ENCODE results near the gene LUM. TPM values are rescaled to one million over a fixed set of nuclear protein-coding genes. Genes with fewer than 3 reads are reported as not detected.

The LUM gene
- total RNA-seq, 1 donor from 2014 or later: 33.9 TPM

DNA sequence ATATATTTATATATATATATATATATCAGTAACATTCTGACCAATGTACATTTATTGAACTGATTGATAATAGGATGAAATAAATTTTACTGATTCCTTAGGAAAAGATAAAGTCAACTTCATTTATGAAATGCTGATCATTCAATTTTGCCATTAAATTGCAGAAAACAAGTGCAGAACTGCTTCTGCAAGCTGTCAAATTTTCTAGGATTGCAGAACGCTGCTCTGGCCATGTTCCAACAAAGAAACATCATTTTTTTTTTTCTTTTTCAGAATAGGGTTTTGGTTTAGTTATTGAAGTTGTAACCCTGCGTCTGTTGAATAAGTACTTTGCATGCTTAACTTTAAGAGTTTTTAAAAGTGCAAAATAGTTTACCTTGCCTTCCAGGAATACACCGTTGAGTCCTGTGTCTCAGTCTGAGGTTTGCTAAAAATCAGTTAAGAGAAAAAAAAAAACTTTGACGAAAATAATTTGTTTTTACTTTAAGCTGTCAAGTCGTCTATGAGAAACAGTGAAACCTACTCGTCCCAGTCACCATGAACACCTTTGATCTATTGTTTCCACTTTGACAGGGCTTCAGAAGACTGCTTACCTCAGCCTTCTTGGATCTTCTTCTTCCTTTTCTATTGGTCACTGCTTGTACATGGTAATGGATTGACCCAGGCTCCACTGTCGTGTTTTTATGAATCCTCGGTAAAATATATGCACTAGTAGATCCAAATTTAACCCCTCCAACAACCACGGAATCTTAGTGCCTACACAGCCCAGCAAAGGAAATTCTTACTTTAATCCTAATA, 53.7 kb downstream of the LUM start, which contains the start of gene KERA:
TSS of gene KERA (minus strand) at position 657 of the 798 bp plus-strand sequence. CDS start 1,743 bp downstream, outside the sequence.
- no peak within 1 kb of the TSS for H3K4me3 Mint-ChIP-seq
- no peaks in the 10 kb centered on the region for H3K27me3 Mint-ChIP-seq (ENCODE audit: low read depth)
- no peaks in the 10 kb centered on the region for H3K4me1 Mint-ChIP-seq
- no peak for DNase-seq (ENCODE audit: low read depth, low spot score)
- TF ChIP-seq, protein P1, sequence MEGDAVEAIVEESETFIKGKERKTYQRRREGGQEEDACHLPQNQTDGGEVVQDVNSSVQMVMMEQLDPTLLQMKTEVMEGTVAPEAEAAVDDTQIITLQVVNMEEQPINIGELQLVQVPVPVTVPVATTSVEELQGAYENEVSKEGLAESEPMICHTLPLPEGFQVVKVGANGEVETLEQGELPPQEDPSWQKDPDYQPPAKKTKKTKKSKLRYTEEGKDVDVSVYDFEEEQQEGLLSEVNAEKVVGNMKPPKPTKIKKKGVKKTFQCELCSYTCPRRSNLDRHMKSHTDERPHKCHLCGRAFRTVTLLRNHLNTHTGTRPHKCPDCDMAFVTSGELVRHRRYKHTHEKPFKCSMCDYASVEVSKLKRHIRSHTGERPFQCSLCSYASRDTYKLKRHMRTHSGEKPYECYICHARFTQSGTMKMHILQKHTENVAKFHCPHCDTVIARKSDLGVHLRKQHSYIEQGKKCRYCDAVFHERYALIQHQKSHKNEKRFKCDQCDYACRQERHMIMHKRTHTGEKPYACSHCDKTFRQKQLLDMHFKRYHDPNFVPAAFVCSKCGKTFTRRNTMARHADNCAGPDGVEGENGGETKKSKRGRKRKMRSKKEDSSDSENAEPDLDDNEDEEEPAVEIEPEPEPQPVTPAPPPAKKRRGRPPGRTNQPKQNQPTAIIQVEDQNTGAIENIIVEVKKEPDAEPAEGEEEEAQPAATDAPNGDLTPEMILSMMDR (conservative IDR thresholded peaks at IDR 0.05): no peak
- no peaks in the 10 kb centered on the region for H3K9me3 Mint-ChIP-seq
- no peak within 1 kb of the TSS for H3K27ac Mint-ChIP-seq (ENCODE audit: unreplicated experiment)
- no peaks in the 10 kb centered on the region for H3K36me3 Mint-ChIP-seq (ENCODE audit: low read depth)

DNA sequence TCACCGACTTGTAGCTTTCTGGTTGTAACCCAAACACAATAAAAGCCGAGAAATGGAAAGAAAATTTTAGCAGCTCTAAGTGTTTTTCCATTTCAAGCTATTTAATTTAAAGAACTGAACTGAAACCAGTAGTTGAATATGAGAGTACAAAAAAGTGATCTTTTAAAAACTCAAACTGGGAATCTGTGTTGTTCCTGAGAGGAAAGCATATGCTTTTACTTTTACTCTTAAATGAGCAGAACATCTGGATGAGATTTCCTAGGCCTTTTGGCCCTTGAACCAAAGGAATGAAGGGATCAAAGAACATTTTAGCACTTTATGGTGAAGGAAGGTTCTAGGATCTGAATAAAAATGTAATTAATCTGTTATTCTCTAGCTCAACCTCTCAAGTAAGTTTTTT, 54.8 kb downstream of the LUM start:
- no peak for DNase-seq (ENCODE audit: low read depth, low spot score)
- no peaks in the 10 kb centered on the region for H3K4me1 Mint-ChIP-seq
- H3K27ac Mint-ChIP-seq (ENCODE audit: unreplicated experiment): no peak overlapping the region
- H3K27me3 Mint-ChIP-seq (ENCODE audit: low read depth): no peaks in the 10 kb centered on the region
- H3K36me3 Mint-ChIP-seq (ENCODE audit: low read depth): no peaks in the 10 kb centered on the region
- TF ChIP-seq, protein P1 (conservative IDR thresholded peaks at IDR 0.05): no peak
- no peak overlapping the region for H3K4me3 Mint-ChIP-seq
- no peaks in the 10 kb centered on the region for H3K9me3 Mint-ChIP-seq

DNA sequence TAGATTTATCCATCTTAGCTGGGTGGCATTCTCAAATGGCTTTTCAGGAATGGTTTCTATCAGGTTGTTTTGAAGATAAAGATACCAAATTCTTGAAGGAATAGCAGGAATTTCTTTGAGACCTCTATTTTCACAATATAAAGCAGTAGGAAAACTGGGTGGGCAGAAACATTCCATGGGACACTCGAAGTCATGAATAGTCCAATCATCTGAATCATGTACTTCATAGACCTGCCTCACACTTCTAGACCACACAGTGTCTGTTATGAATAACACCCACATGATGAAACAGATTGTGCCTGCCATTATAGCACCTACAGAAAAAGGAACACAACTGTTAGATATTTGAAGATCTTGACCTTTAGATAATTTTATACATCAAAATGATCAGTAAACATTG, 55.3 kb downstream of the LUM start:
- no peaks in the 10 kb centered on the region for H3K9me3 Mint-ChIP-seq
- H3K36me3 Mint-ChIP-seq (ENCODE audit: low read depth): no peaks in the 10 kb centered on the region
- DNase-seq (ENCODE audit: low read depth, low spot score): no peak
- TF ChIP-seq, protein P1 (conservative IDR thresholded peaks at IDR 0.05): no peak
- H3K4me1 Mint-ChIP-seq: no peaks in the 10 kb centered on the region
- no peaks in the 10 kb centered on the region for H3K27me3 Mint-ChIP-seq (ENCODE audit: low read depth)
- H3K27ac Mint-ChIP-seq (ENCODE audit: unreplicated experiment): no peak overlapping the region
- no peak overlapping the region for H3K4me3 Mint-ChIP-seq

DNA sequence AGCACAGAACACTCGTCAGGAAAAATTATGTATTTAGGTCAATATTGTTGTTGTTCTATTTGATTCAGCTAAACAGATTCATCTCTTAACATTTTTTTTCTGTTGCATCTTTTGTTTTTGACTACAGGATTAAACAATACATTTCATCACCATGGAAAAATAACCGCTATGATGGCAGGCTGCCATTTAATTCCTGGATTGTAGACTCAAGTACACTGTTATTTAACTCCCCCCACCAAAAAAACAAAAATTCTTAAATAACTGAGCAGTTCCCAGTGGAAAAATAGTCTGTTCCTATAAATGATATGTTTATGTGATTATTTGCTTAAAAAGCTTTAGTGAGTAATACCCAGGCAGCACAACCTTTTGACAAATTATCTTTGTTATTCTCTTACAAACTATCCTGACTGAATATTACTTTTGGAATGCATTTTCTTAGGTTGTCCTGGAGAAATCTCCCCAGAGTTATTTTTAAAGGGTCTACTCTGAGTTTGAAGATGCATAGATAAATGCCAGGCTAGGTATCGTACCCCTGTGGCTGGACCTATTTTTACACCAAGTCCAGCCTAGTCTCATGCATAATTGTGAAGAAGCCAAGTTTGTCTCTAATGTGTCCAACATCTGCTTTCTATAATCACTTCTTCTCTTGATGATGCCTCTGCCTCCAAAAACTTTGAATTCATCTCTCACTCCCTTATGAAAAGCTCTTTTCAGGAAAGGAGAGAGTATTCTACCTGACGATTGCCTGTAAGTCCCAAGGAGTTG, 57.2 kb downstream of the LUM start:
- Mint-ChIP-seq H3K27ac (ENCODE audit: unreplicated experiment) (no peak overlapping the region), H3K36me3 (ENCODE audit: low read depth) (no peaks in the 10 kb centered on the region), H3K27me3 (ENCODE audit: low read depth) (no peaks in the 10 kb centered on the region), H3K4me1 (no peaks in the 10 kb centered on the region), H3K4me3 (no peak overlapping the region), H3K9me3 (no peaks in the 10 kb centered on the region)
- DNase-seq (ENCODE audit: low read depth, low spot score): no peak
- TF ChIP-seq, protein P1 (conservative IDR thresholded peaks at IDR 0.05): no peak

Other genes with a start within 250 kb of the LUM start
- not detected in 2 replicates for gene CCER1, start 156.3 kb downstream of the LUM start, total RNA-seq
- gene EPYC, start 106.5 kb downstream of the LUM start, total RNA-seq: not detected in 2 replicates
- not detected in 2 replicates for gene KERA, start 53.5 kb downstream of the LUM start, total RNA-seq
- 17.9 and 19.6 TPM in 2 replicates for gene DCN, start 71.3 kb upstream of the LUM start, total RNA-seq